CD14-positive monocyte (primary cell): ENCODE results near the gene CYTH1. TPM values are rescaled to one million over a fixed set of nuclear protein-coding genes. Genes with fewer than 3 reads are reported as not detected.

Experiments
- DNase-seq, 3 donors: peaks; one replicate each; pipeline ENCODE4 v3.0.0-alpha.2; 2011 to 2022
- H2AFZ ChIP-seq: 2 replicates; pipeline ENCODE4 v1.6.0; 2012; ENCODE audit warnings: mild to moderate bottlenecking, low read depth, low read length, inconsistent platforms; ENCODE audit not compliant: insufficient read depth, poor library complexity, severe bottlenecking
- H3K27ac ChIP-seq, 2 donors: 1 replicate in 1 of 2; 2 replicates in 1 of 2; pipeline ENCODE4 v1.5.1; 2012 to 2013; ENCODE audit warnings: low read length in 2 of 2, control low read depth in 1 of 2, inconsistent platforms in 1 of 2, low read depth in 1 of 2, mild to moderate bottlenecking in 1 of 2
- H3K27me3 ChIP-seq, 2 donors: one replicate each; pipeline versions ENCODE4 v1.6.0 to v1.6.1; 2011 to 2013; ENCODE audit warnings: low read length in 2 of 2; ENCODE audit not compliant: control insufficient read depth in 2 of 2, insufficient read depth in 2 of 2
- H3K36me3 ChIP-seq, 2 donors: replicated peaks in 1 of 2; 1 replicate in 1 of 2; 2 replicates in 1 of 2; pipeline versions ENCODE4 v1.5.1 to v1.6.1; 2012 to 2013; ENCODE audit warnings: low read length in 2 of 2, control low read depth in 1 of 2, inconsistent platforms in 1 of 2, mild to moderate bottlenecking in 1 of 2; ENCODE audit not compliant: insufficient read depth in 2 of 2, control insufficient read depth in 1 of 2
- H3K4me1 ChIP-seq, 2 donors: 1 replicate in 1 of 2; 2 replicates in 1 of 2; pipeline versions ENCODE4 v1.5.1 to v1.6.1; 2012 to 2013; ENCODE audit warnings: low read length in 2 of 2, control low read depth in 1 of 2, inconsistent platforms in 1 of 2, mild to moderate bottlenecking in 1 of 2, moderate library complexity in 1 of 2; ENCODE audit not compliant: insufficient read depth in 2 of 2, control insufficient read depth in 1 of 2
- H3K4me2 ChIP-seq: replicated peaks from 2 replicates; pipeline ENCODE3; 2012; ENCODE audit warnings: low read length, moderate library complexity, mild to moderate bottlenecking; ENCODE audit not compliant: poor library complexity, severe bottlenecking; ENCODE audit errors: extremely low read depth
- H3K4me3 ChIP-seq, 3 experiments: fragments of 200-600 bp in 1 of 3; sonication (generic) in 1 of 3; replicated peaks in 1 of 3; 1 replicate in 2 of 3; 2 replicates in 1 of 3; pipeline ENCODE4 v1.5.1; 2011 to 2013; ENCODE audit warnings: low read length in 3 of 3, mild to moderate bottlenecking in 3 of 3, control low read depth in 2 of 3, low read depth in 2 of 3, inconsistent platforms in 1 of 3, moderate library complexity in 1 of 3
- H3K79me2 ChIP-seq: 2 replicates; pipeline ENCODE4 v1.6.0; 2012; ENCODE audit warnings: mild to moderate bottlenecking, control low read depth, inconsistent platforms, low read length, moderate library complexity; ENCODE audit not compliant: insufficient read depth
- H3K9ac ChIP-seq: 2 replicates; pipeline ENCODE4 v1.6.0; 2017; ENCODE audit warnings: low read length, mild to moderate bottlenecking; ENCODE audit not compliant: insufficient read depth, poor library complexity, severe bottlenecking
- H3K9me3 ChIP-seq, 2 donors: replicated peaks in 1 of 2; 1 replicate in 1 of 2; 2 replicates in 1 of 2; pipeline versions ENCODE4 v1.5.1 to v1.6.1; 2012 to 2013; ENCODE audit warnings: low read length in 2 of 2, control low read depth in 1 of 2; ENCODE audit not compliant: control insufficient read depth in 1 of 2, insufficient read depth in 1 of 2
- H4K20me1 ChIP-seq: 2 replicates; pipeline ENCODE4 v1.6.0; 2012; ENCODE audit warnings: mild to moderate bottlenecking, low read length, control low read depth, moderate library complexity; ENCODE audit not compliant: insufficient read depth
- H3K27ac Mint-ChIP-seq, 7 donors: one replicate each; pipeline ENCODE4 v1.8.0; 2020; ENCODE audit warnings: mild to moderate bottlenecking in 7 of 7, mixed read lengths in 7 of 7, moderate library complexity in 6 of 7, inconsistent platforms in 2 of 7
- H3K27me3 Mint-ChIP-seq, 3 donors: one replicate each; pipeline ENCODE4 v1.8.0; 2021 to 2022; ENCODE audit warnings: low read depth in 3 of 3, mild to moderate bottlenecking in 3 of 3, mixed read lengths in 3 of 3, moderate library complexity in 3 of 3, inconsistent platforms in 1 of 3
- H3K36me3 Mint-ChIP-seq, 2 donors: one replicate each; pipeline ENCODE4 v1.8.0; 2020; ENCODE audit warnings: mixed read lengths in 2 of 2, inconsistent platforms in 1 of 2, mild to moderate bottlenecking in 1 of 2
- H3K4me1 Mint-ChIP-seq: one replicate; pipeline ENCODE4 v1.8.0; 2020; ENCODE audit warnings: mild to moderate bottlenecking, mixed read lengths
- H3K4me3 Mint-ChIP-seq, 2 donors: one replicate each; pipeline ENCODE4 v1.8.0; 2020; ENCODE audit warnings: mild to moderate bottlenecking in 2 of 2, mixed read lengths in 2 of 2, moderate library complexity in 1 of 2
- H3K9me3 Mint-ChIP-seq, 7 donors: one replicate each; pipeline ENCODE4 v1.8.0; 2020 to 2022; ENCODE audit warnings: mixed read lengths in 7 of 7, mild to moderate bottlenecking in 6 of 7, moderate library complexity in 6 of 7, inconsistent platforms in 2 of 7
- CTCF ChIP-seq: fragments of 200-600 bp; IDR thresholded peaks from one replicate; pipeline ENCODE4 v1.8.0; 2022; ENCODE audit warnings: antibody characterized with exemption, mild to moderate bottlenecking
- WGBS: methylation state at CpG from one replicate; pipeline ENCODE4 v1.1.5; 2013; ENCODE audit warnings: missing lambda C conversion rate; ENCODE audit not compliant: insufficient coverage; 5-methylcytosine and 5-hydroxymethylcytosine counted together
- intact Hi-C, 2 donors: fragments of 100-400 bp; cut with micrococcal nuclease; formaldehyde crosslinking; loops; one replicate each; pipeline versions ENCODE4 v1.15.0 to v1.15.1; 2023
- polyA plus RNA-seq, 3 donors: library from polyadenylated mRNA; depleted of rRNA in 1 of 3; unstranded in 2 of 3; stranded (reverse) in 1 of 3; fragments of 300-500 nt in 2 of 3; fragments of >200 nt in 1 of 3; fragmentation: Illumina TruSeq in 2 of 3; gene quantifications; 1 replicate in 2 of 3; 2 replicates in 1 of 3; pipeline ENCODE4 v1.2.3, GENCODE V29; 2012 to 2021

Gene CYTH1
- polyA plus RNA-seq, 3 donors, result 68.6 to 211 (median 80.9) TPM

- H3K4me3 Mint-ChIP-seq, result no peak overlapping the region
- Histone ChIP-seq H3K27me3 (no peaks in the 10 kb centered on the region), H3K9me3 (no peaks in the 10 kb centered on the region), H4K20me1 (peaks cover 26% of the 10 kb centered on the region), H3K4me3 (no peak overlapping the region), H3K9ac (no peak overlapping the region), H3K27ac (no peak overlapping the region), H3K4me1 (peaks cover 30 to 34% of the 10 kb centered on the region in 2 donors), H2AFZ (no peak overlapping the region), H3K36me3 (peaks cover 57 to 84% of the 10 kb centered on the region in 2 donors), H3K4me2 (no peak overlapping the region), H3K79me2 (peaks cover 9% of the 10 kb centered on the region)
- peak; percentile 21 for TF ChIP-seq CTCF
- peaks cover 0 to 2% (median 0%) of the 10 kb centered on the region in 7 donors for H3K9me3 Mint-ChIP-seq
- H3K36me3 Mint-ChIP-seq, result peaks cover 81 to 91% of the 10 kb centered on the region in 2 donors
- peaks cover 0 to 2% (median 0%) of the 10 kb centered on the region in 3 donors for H3K27me3 Mint-ChIP-seq
- DNase-seq, result peak; percentile 19 to 72 (median 24)
- intact Hi-C loops, result loop anchor here in 1 of 2 donors (2.0 kb wide), 1 partner anchor 14 kb away; no protein-coding TSS in a partner anchor
- peaks cover 35% of the 10 kb centered on the region for H3K4me1 Mint-ChIP-seq
- peak overlapping the region in 5 of 7 donors; percentile 5 to 91 (median 73) for H3K27ac Mint-ChIP-seq
- WGBS, result over 99% methylated on average over 8 of the region's 14 CpGs
Measured at GRCh38 chr17:78828470-78829185, 46.6 kb upstream of the CYTH1 start.

GRCh38 chr17:78826836-78827509 is 44.9 kb upstream of the CYTH1 start:
- H2AFZ ChIP-seq, result no peak overlapping the region
- H3K27ac ChIP-seq, result peak overlapping the region; percentile 75 to 86
- H3K4me3 ChIP-seq, result peak overlapping the region in 1 of 3 experiments; percentile 20
- Mint-ChIP-seq H3K9me3 (peaks cover 0 to 2% (median 0%) of the 10 kb centered on the region in 7 donors), H3K27me3 (peaks cover 0 to 2% (median 0%) of the 10 kb centered on the region in 3 donors), H3K4me1 (peaks cover 37% of the 10 kb centered on the region), H3K36me3 (peaks cover 82 to 91% of the 10 kb centered on the region in 2 donors), H3K27ac (peak overlapping the region; percentile 88 to 95 (median 91)), H3K4me3 (peak overlapping the region; percentile 34 to 61)
- peaks cover 33% of the 10 kb centered on the region for H4K20me1 ChIP-seq
- intact Hi-C loops, result no loop called here
- H3K27me3 ChIP-seq, result no peaks in the 10 kb centered on the region
- no peaks in the 10 kb centered on the region for H3K9me3 ChIP-seq
- 56% methylated on average over 15 of the region's 21 CpGs for WGBS
- peaks cover 30 to 34% of the 10 kb centered on the region in 2 donors for H3K4me1 ChIP-seq
- peak; percentile 66 to 85 (median 85) for DNase-seq
- peaks cover 57 to 83% of the 10 kb centered on the region in 2 donors for H3K36me3 ChIP-seq
- H3K79me2 ChIP-seq, result peaks cover 9% of the 10 kb centered on the region
- H3K9ac ChIP-seq, result no peak overlapping the region
- peak overlapping the region; percentile 46 for H3K4me2 ChIP-seq
- no peak for TF ChIP-seq CTCF
